Effector CD8-positive, alpha-beta T cell (primary cell): ENCODE data around the gene TAF8.
"Not testable (repeated sequence)": the region's sequence is repeated elsewhere in the genome, so short reads cannot be mapped to it uniquely, and the experiment has no call there.

Experiments used
- DNase-seq: peaks from one replicate; lab custom pipeline; 2025; lab: John Stamatoyannopoulos, UW

Gene TAF8

GRCh38 chr6:42028234-42029061 is 21.9 kb upstream of the TAF8 start:
- DNase-seq: no peak

DNA sequence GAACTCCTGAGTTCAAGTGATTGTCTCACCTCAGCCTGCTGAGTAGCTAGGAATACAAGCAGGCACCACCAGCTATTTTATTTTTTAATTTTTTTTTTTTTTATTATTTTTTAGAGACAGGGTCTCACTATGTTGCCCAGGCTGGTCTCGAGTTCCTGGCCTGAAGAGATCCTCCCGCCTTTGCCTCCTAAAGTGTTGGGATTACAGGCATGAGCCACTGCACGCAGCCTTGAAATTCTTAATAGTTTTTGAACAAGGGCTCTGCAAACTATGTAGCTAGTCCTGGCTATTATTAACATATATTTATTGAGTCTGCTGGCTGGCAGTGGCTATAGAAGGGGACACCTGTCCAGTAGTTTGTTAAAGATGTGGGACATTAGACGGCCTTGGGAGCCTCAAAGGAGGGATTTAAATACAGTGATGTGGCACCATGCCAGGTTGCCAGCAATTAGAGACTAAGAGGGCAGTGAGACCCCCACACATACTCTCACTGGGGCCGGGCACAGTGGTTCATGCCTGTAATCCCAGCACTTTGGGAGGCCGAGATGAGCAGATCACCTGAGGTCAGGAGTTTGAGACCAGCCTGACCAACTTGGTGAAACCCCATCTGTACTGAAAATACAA is 21.1 kb upstream of the TAF8 start:
- no peak for DNase-seq

DNA sequence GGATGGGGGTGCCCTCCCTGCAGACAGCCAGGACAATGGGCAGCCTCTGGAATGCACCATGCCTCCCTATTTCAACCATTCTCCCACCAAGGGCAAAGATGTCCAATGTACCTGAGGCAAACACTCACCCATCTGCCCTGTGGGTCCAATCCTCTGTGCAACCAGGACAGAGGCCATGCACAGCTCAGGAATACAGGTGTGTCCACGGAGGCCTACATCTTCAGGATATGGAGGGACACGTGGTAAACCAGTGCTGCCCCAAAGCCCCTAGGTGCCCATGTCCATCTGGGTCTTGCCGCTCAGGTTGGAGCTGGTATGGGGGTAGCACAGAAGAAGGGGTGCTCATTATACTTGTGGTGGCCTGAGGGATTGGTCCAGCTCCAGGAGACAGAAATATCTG is 20.4 kb upstream of the TAF8 start:
- DNase-seq: no peak

DNA sequence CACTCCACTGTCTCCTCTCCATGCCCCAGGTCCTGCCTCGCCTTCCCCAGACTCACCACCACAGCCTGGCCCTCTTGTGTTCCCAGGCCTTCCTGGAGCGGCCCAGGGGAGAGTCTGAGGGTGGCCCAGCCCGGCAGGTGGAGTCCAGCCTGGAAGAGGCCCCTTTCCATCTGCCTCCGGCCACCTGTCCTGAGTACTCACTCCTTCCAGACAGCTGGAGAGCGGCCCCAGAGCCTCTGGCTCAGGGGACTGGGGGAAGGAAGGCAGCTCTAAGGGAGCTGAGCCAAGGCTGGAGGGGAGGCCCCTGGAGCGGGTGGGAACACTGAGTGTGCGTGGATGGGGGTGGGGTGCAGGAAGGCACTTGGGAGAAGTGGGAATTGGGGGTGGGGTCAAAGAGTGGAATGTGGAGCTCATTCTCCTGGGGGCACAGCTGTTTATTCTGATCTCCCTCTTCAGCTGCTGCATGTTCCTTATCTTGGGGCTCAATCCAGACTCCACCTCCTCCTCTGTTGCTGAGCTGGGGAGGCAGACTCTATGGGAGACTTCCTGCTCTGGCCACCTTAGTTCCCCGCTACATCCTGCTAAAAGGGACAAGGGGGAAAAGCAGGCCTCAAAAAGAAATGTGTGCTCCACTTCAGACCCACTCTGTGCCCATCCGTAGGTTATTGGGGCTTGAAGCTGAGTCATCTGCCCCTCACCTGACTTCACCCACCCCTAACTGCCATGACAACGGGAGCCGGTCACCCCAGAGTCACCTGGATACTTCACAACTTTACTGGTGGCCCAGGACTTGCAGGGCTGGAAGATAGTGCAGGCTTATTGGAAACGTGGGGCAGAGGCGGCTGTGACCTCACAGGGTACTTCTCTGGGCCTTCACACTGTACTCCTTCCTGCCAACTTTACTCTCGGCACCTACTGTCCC is 19.5 kb upstream of the TAF8 start:
- DNase-seq: no peak

- no peak for DNase-seq
Measured at GRCh38 chr6:42032366-42032765, 18.0 kb upstream of the TAF8 start.

DNA sequence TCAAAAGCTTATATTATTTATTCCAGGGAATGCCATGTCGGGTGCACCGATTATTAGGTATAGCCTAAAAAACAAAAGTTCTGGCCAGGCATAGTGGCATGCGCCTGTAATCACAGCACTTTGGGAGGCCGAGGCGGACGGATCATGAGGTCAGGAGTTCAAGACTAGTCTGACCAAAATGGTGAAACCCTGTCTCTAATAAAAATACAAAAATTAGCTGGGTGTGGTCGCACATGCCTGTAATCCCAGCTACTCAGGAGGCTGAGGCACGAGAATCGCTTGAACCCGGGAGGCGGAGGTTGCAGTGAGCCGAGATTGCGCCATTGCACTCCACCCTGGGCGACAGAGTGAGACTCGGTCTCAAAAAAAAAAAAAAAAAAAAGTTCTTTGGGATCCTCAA is 12.7 kb upstream of the TAF8 start:
- not testable (repeated sequence) for DNase-seq

GRCh38 chr6:42038163-42038562 is 12.2 kb upstream of the TAF8 start:
- no peak for DNase-seq

- no peak for DNase-seq
Measured at GRCh38 chr6:42038811-42039408, 11.4 kb upstream of the TAF8 start.

DNA sequence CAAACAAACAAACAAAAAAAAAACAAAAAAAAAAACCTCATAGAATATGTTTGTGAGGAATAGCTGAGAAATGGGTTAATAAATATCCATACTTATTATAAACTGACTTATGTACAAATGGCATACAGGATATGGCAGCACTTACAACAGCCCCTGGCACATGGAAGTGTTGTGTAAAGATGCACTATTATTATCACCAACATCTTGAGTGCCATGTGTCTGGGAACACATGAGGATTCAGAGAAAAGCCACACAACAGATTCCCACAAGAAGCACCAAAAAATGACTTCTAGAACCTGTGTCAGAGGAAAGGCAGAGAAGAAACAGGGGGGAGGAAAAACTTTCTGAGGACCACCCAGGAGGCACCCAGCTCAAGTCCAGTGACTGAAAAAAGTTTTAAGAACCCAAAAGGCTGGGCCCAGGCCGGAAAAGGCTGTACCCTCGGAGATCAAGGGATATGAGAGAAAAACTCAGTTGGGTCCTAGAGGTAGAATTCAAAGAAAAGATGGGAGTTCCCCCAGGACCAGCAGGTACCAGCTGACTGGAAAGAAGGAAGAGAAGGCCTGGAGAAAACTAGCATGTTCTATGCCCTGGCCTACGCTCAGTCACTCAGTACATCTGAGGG is 9.4 kb upstream of the TAF8 start:
- no peak for DNase-seq

DNA sequence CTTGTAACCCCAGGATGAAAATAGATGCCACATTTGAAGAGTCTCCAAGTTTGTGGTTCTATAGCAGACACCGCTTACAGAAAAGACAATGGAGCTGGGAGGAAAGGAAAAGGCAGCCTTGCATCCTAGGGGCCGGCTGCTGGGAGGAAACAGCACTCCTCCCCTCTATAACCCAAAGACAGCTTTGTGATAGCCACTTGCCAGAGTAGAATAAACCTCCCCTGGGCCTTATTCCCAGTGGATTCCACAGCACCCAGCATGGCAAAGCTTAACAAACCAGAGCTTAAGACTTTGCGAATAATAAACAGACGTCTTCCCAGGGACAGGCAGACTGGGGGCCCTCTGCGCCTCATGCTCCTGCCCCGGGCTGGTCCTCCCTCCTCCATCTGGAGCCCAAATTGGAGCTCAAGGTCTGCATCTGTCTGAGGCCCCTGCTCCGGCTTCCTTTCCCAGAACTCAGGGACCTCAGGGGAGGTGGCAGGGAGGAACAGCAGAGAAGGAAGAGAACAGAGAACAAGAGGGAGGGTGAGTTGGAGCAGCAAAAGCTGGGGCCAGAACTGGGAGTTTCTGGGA is 8.8 kb upstream of the TAF8 start:
- DNase-seq: no peak

- no peak for DNase-seq
Measured at GRCh38 chr6:42042108-42042507, 8.2 kb upstream of the TAF8 start.

DNA sequence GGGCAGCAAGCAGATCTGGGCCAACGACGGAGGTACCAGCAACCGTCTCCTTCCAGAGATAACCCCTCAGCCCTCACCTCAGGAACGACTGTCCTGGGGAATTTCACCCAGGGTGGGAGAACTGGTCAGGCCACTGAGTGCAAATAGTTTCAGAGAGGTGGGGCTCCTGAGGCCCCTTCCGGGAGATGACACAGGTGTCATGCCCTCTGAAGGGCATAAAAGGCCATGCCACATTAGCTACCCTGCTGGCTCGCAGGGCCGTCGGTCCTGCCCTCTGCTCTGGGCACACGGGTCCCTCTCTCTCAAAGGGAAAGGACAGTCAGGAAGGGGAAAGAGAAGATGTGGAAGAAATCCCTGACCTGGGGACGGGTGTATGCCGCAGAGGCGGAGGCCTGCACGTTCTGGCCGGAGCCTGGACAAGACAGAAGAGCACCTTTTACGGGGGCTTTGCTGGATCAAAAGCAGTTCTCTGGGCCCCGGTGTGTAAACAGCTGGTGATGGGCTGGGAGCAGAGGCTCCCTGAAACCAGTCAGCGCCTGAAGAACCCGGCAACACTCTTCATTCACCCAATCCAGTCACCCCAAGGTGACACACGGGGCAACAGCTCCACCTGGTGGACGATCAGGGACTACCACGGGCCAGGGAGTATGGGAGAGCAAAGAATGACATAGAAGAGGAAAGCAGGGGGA is 6.4 kb upstream of the TAF8 start:
- peak; percentile 96 for DNase-seq

DNA sequence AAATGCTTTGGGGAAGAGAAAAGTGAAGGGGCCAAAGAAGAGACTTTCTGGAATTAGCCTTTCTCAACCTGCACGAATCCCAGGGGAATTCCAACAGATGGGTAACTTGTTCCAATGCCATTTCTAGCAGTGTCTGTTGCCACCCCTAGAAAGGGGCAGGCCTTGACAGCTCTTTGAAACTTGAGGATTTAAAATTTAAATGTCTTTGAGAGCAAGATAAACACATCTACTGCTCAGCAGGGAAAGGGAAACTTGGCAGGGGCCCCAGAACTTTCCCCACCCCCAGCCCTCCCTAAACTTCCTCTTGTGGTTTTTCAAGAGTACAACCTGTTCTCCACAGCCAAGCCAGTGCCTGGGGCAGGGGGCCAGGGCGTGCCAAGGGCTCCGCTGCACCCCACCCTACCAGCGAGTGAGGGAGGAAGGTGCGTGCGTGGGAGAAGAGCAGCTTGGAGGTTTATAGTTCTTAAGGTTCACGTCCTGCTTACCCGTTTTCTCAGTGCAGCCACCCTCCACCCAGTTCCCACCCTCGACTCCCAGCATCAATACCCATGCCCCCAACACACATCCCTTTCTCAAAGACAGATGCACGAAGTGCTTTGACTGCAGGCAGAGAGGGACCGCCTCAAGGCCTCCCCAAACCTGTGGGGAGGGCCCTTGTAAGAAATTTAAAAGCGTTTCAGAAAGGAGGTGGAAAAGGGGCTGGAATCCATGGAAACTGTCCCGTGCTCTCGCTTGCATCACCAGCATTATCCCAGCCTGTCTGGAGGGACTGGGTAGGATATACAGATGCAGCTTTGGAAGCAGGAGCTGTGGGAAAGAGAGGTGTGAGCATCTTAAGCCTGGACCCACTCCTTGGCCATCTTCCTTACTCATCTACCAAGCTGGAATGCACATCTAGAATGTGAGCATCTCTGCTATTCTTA is 4.5 kb upstream of the TAF8 start:
- DNase-seq: peak; percentile 73

GRCh38 chr6:42046464-42047212 is 3.7 kb upstream of the TAF8 start:
- no peak for DNase-seq

GRCh38 chr6:42047213-42047590 is 3.1 kb upstream of the TAF8 start:
- DNase-seq: no peak

DNA sequence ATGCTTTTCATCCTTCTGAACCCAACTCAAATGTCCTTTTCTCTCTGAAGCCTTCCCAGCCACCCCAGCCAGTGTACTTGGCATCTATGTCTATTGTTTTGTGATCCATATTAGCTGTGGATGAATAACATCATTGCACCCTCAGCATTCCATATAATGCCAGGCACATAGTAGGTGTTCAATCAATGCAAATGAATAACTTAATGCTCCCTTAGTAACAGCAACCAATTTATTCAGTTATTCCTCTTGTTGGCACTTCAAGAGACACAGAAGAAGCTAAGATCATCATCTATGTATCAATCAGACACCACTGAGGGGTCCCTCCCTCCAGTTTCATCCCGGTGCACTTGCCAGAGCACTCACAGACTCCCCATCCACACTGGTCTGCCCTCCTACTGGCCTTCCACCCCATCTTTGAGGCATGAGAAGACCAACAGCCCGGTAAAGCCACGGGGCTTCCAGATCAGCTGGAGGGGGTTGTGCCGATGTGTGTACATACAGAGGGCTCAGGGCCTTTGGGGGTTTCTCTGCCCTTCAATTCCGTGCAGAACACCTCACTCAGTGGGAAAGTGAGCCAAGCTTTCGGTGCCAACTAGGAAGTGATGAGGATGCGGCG is 2.4 kb upstream of the TAF8 start:
- no peak for DNase-seq

DNA sequence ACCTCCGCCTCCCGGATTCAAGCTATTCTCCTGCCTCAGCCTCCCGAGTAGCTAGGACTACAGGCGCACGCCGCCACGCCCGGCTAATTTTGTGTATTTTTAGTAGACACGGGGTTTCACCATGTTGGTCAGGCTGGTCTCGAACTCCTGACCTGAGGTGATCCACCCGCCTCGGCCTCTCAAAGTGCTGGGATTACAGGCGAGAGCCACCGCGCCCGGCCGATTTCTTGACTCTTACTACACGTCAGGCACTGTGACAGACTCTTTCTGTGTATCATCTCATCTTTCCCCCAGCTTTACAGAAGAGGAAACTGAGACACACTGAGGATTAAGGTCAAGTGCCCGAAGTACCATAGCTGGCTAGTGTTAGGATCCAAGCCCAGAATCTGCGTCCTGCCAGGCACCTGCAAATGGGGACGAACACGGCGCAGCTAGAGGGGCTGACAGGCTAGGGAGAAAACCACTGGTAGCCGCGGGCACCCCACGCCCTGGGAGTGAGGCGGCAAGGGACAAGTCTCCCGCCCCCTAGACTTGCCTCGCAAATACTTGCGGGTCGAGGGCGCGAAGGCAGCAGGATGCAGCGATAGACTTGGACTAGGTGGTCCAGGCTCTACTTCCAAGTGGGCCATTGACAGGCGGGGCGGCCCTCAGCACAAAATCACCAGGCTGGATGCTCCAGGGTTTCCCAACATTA is 1.1 kb upstream of the TAF8 start:
- peak; percentile 19 for DNase-seq

- peak; percentile 38 for DNase-seq
Measured at GRCh38 chr6:42049948-42050296, 402 bp upstream of the TAF8 start.
